Left renal pelvis (tissue), 4 donors: ENCODE measurements around the gene TRIM52. TPM values are rescaled to one million over a fixed set of nuclear protein-coding genes. Genes with fewer than 3 reads are reported as not detected.

Source experiments
- DNase-seq, 4 donors: peaks; one replicate each; pipeline ENCODE4 v3.0.0-alpha.2; 2013; ENCODE audit warnings: low read depth in 4 of 4, low spot score in 3 of 4
- polyA plus RNA-seq, 4 donors: library from polyadenylated mRNA; unstranded; fragments of 120-200 nt; gene quantifications; one replicate each; pipeline ENCODE4 v1.2.1, GENCODE V29; 2013; ENCODE audit not compliant: insufficient read length in 4 of 4

The TRIM52 gene
- polyA plus RNA-seq, 4 donors, result 23.4 to 42.5 (median 27.2) TPM

GRCh38 chr5:181234455-181235306 is 26.3 kb downstream of the TRIM52 start:
- no peak for DNase-seq

GRCh38 chr5:181233801-181234454 is 27.0 kb downstream of the TRIM52 start:
- no peak for DNase-seq

GRCh38 chr5:181233088-181233800 is 27.7 kb downstream of the TRIM52 start:
- DNase-seq, result no peak

GRCh38 chr5:181232593-181232992 is 28.4 kb downstream of the TRIM52 start:
- DNase-seq, result no peak

GRCh38 chr5:181231432-181231831 is 29.5 kb downstream of the TRIM52 start:
- no peak for DNase-seq

GRCh38 chr5:181230551-181230950 is 30.4 kb downstream of the TRIM52 start:
- no peak for DNase-seq

- no peak for DNase-seq
Observed at GRCh38 chr5:181229996-181230395, 30.9 kb downstream of the TRIM52 start.

- DNase-seq, result no peak
Observed at GRCh38 chr5:181224390-181225229, 36.3 kb downstream of the TRIM52 start.

- DNase-seq, result no peak
Observed at GRCh38 chr5:181223729-181224389, 37.1 kb downstream of the TRIM52 start.

GRCh38 chr5:181223058-181223728 is 37.8 kb downstream of the TRIM52 start, which contains the start of gene TRIM41:
Gene TRIM41, plus strand, starts transcription at chr5:181223281. Its CDS starts 719 bp downstream, at chr5:181224000.
- peak; percentile 88 to 96 (median 93) for DNase-seq

- DNase-seq, result no peak
Observed at GRCh38 chr5:181222630-181223057, 38.3 kb downstream of the TRIM52 start.

- peak in 3 of 4 donors; percentile 68 to 88 (median 84) for DNase-seq
Observed at GRCh38 chr5:181221792-181222629, 38.9 kb downstream of the TRIM52 start.

GRCh38 chr5:181221105-181221791 is 39.7 kb downstream of the TRIM52 start:
- DNase-seq, result no peak

- no peak for DNase-seq
Observed at GRCh38 chr5:181220178-181220515, 40.8 kb downstream of the TRIM52 start.

GRCh38 chr5:181219262-181220177 is 41.4 kb downstream of the TRIM52 start:
- DNase-seq, result no peak

- DNase-seq, result no peak
Observed at GRCh38 chr5:181218795-181219124, 42.2 kb downstream of the TRIM52 start.

- DNase-seq, result no peak
Observed at GRCh38 chr5:181217803-181218062, 43.2 kb downstream of the TRIM52 start.
